ENCODE results near the gene MNX1. TPM values are rescaled to one million over a fixed set of nuclear protein-coding genes. Genes with fewer than 3 reads are reported as not detected.

MNX1 gene
- total RNA-seq, 1 donor: not detected

DNA sequence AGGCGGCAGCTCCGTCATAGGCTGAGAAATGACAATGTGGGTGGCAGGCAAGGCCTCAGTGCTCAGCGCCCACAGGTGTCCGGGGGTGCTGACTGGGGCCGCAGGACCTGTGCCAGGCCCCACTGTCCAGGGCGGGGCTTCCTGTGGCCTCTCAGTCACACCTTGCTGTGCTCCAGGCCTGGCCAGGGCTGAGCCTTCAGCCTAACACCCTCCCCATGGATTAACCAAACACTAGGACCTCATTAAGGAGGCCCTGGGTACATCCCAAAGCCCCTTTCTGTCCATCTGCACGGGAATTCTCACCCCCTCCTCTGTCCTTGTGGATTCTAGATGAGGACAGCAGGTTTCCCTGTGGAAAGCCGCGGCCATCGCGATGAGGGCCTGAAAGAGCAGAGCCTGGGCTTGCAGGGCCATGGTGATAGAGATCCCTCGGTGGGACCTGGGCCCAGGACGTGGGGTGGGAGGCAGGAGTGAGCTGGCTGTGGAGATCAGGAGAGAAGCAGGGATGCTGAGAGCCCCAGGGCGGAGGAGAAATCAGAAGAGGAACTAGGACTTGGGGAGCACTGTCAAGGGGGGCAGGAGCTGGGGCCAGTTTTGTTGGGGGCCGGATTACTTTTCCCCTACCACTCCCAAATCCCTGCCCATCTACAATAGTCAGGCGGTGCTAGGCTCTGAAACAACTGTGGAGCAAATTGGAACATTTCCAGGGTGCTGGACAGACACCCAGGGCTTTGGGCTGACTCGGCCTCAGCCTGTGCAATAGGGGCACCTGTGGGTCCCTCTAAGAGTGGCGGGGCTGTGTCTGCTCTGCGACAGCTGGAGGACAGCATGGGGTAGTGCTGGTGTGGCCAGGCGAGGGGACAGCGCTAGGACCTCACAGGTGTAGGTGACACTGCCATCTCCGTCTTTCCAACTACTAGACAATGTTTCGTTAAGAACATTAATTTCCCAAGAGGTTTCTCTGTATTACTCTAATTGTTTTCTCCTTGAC is 23.3 kb upstream of the MNX1 start:
- no peak for DNase-seq (ENCODE audit: low read depth)
- H3K4me3 ChIP-seq (ENCODE audit: low read depth, low read length): no peak overlapping the region
- TF ChIP-seq, protein P1, sequence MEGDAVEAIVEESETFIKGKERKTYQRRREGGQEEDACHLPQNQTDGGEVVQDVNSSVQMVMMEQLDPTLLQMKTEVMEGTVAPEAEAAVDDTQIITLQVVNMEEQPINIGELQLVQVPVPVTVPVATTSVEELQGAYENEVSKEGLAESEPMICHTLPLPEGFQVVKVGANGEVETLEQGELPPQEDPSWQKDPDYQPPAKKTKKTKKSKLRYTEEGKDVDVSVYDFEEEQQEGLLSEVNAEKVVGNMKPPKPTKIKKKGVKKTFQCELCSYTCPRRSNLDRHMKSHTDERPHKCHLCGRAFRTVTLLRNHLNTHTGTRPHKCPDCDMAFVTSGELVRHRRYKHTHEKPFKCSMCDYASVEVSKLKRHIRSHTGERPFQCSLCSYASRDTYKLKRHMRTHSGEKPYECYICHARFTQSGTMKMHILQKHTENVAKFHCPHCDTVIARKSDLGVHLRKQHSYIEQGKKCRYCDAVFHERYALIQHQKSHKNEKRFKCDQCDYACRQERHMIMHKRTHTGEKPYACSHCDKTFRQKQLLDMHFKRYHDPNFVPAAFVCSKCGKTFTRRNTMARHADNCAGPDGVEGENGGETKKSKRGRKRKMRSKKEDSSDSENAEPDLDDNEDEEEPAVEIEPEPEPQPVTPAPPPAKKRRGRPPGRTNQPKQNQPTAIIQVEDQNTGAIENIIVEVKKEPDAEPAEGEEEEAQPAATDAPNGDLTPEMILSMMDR (IDR thresholded peaks at IDR 0.05; ENCODE audit: insufficient read depth, low read depth, low read length): no peak

DNA sequence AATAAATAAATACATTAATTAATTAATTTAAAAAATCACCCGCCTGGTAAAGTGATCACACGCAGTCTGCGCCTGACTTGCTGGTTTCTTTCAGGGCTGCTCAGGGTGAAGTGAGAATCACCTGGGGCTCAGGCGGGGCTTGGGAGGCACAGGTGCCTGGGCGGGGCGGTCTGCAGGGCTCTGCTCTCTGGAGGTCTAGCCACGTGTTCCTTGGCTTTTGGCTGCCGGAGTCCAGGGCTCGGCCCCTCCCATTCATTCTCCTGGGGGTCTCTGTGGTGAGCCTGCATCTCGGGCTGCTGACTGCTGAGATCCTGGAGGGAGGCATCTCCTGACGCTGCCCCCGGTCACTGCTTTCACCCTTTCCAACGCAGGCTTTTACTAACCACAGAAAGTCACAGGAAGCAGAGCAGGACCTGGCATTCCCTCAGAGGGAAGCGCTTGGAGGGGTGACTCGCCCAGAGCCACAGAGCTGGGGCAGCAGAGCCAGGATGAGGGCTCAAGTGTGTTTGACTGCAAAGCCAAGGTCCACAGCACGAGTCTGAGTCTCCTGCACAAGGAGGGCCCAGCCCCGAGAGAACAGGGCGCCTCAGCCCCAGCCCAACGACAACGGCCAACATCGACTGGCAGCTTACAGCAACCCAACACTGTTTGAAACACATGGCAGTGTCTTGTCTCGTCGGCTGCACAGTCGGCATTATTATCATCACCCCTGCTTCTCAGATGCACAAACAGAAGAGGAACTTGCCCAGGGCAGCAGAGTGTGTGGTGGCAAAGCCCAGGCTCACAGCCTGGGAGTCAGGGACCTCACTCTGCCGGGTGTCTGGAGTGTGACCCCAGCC is 22.4 kb upstream of the MNX1 start:
- H3K4me3 ChIP-seq (ENCODE audit: low read depth, low read length): no peak overlapping the region
- TF ChIP-seq, protein P1 (IDR thresholded peaks at IDR 0.05; ENCODE audit: insufficient read depth, low read depth, low read length): no peak
- DNase-seq (ENCODE audit: low read depth): no peak

DNA sequence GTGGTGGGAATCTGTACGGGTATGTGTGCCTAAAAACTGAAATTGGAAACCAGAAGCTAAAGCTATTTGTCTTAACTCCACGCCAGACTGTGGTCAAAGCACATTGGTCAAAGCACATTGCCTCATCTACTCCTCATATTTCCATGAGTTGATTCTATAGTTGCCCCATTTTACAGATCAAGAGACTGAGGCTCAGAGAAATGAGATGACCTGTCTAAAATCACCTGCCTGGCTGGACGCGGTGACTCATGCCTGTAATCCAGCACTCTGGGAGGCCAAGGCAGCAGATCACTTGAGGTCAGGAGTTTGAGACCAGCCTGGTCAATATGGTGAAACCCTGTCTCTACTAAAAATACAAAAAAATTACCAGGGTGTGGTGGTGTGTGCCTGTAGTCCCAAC is 21.7 kb upstream of the MNX1 start:
- DNase-seq (ENCODE audit: low read depth): no peak
- H3K4me3 ChIP-seq (ENCODE audit: low read depth, low read length): no peak overlapping the region
- TF ChIP-seq, protein P1 (IDR thresholded peaks at IDR 0.05; ENCODE audit: insufficient read depth, low read depth, low read length): no peak

GRCh38 chr7:157028199-157028903 is 17.9 kb upstream of the MNX1 start:
- no peak overlapping the region for H3K4me3 ChIP-seq (ENCODE audit: low read depth, low read length)
- TF ChIP-seq, protein P1 (IDR thresholded peaks at IDR 0.05; ENCODE audit: insufficient read depth, low read depth, low read length): no peak
- no peak for DNase-seq (ENCODE audit: low read depth)

- H3K4me3 ChIP-seq (ENCODE audit: low read depth, low read length): no peak overlapping the region
- TF ChIP-seq, protein P1 (IDR thresholded peaks at IDR 0.05; ENCODE audit: insufficient read depth, low read depth, low read length): no peak
- no peak for DNase-seq (ENCODE audit: low read depth)
These were observed 17.2 kb upstream of the MNX1 start for GRCh38 chr7:157027568-157028198.

DNA sequence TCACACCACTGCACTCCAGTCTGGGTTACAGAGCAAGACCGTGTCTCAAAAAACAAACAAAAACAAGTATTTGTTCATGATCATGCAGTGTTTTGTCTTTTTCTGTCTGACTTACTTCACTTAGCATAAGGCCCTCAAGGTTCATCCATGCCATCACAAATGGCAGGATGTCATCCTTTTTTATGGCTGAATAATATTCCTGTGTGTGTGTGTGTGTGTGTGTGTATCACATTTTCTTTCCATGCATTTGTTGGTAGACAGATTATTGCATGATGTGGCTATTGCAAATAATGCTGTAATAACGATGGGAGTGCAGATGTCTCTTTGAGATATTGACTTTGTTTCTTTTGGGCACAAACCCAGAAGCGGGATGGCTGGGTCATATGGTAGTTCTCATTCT is 14.3 kb upstream of the MNX1 start:
- TF ChIP-seq, protein P1 (IDR thresholded peaks at IDR 0.05; ENCODE audit: insufficient read depth, low read depth, low read length): no peak
- H3K4me3 ChIP-seq (ENCODE audit: low read depth, low read length): no peak overlapping the region
- no peak for DNase-seq (ENCODE audit: low read depth)

Measured in fibroblast of villous mesenchyme (primary cell).